ENCODE measurements around the gene LRRC3C.

The LRRC3C gene

DNA sequence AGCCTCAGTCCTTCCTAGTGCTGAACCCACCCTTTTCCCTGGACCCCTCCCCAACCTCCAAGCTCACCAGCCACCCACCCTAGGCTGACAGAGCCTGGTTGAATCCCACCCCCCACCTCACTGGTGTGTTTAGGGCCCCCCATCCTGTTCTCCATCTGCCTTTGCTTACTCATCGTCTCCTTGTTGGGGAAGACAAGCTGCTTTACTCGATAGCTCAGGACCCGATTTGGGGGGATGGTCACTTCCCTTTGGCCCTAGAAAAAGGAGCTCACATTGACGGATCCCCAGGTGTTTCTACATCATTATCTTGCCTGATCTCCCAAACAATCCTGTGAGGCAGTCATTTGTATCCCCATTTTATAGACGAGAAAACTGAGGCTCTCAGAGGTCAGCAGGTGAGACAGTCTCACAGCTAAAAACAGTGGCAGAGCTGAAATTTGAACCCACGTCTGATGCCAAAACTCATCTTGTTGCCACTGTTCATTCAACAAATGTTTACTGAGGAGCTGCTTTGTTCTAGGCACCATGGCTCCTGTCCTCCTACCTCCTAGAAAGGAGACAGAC, 18.7 kb upstream of the LRRC3C start:
- no peak overlapping the region for H3K9ac ChIP-seq (ENCODE audit: low read depth, low read length)
- no peak overlapping the region for H3K27ac ChIP-seq (ENCODE audit: low read depth, low read length)
- no peak overlapping the region for H3K4me3 ChIP-seq (ENCODE audit: low read depth, low read length)
- no peaks in the 10 kb centered on the region for H3K27me3 ChIP-seq (ENCODE audit: control insufficient read depth, insufficient read depth, low read length)
- H3K36me3 ChIP-seq (ENCODE audit: control insufficient read depth, insufficient read depth, low read length): 0 out of 2 replicates have a peak, but pooled peaks cover 3% of the 10 kb centered on the region
- H3K4me1 ChIP-seq (ENCODE audit: control insufficient read depth, insufficient read depth, low read length): no peaks in the 10 kb centered on the region
- H3K9me3 ChIP-seq (ENCODE audit: control insufficient read depth, insufficient read depth, low read length): no peaks in the 10 kb centered on the region

DNA sequence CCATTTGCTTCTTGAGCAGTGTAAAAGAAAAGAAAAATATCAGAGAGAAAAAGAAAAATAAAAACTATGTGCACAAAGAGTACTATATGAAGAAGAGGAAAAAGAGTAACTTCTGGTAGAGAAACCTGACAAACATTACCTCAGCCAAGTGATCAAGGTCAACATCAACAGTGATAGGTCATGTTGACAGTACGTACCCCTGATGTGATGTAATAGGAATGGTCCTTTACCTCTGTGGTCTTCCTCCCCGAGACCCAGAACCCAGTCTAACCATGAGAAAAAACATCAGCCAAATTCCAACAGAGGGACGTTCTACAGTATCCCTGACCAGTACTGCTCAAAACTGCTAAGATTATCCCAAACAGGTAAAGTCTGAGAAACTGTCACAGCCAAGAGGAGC, 13.5 kb upstream of the LRRC3C start:
- Histone ChIP-seq H3K27me3 (ENCODE audit: control insufficient read depth, insufficient read depth, low read length) (no peaks in the 10 kb centered on the region), H3K4me3 (ENCODE audit: low read depth, low read length) (no peak overlapping the region), H3K9ac (ENCODE audit: low read depth, low read length) (no peak overlapping the region), H3K36me3 (ENCODE audit: control insufficient read depth, insufficient read depth, low read length) (peaks cover 4% of the 10 kb centered on the region; the same call in 1 of the 2 replicates), H3K27ac (ENCODE audit: low read depth, low read length) (no peak overlapping the region), H3K4me1 (ENCODE audit: control insufficient read depth, insufficient read depth, low read length) (no peaks in the 10 kb centered on the region), H3K9me3 (ENCODE audit: control insufficient read depth, insufficient read depth, low read length) (no peaks in the 10 kb centered on the region)

DNA sequence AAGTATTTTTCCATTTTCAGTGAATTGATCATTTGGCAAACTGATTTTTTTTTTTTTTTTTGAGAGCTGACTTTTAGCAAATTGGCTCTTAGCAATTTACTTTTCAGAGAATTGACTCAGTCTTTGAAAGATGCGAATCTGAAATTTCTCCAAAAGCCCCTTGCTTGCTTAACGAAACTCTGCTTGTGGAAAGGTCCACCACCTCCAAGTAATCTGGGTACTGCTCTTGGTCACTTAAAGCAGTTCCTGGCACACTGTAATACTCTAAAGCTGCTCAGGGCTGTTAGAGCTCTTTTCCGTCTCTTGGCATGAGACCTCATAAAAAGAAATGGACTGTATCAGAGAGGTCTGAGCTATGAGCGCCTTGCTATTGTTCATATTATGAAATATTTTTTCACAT, 12.0 kb upstream of the LRRC3C start:
- H3K27me3 ChIP-seq (ENCODE audit: control insufficient read depth, insufficient read depth, low read length): no peaks in the 10 kb centered on the region
- no peak overlapping the region for H3K27ac ChIP-seq (ENCODE audit: low read depth, low read length)
- no peaks in the 10 kb centered on the region for H3K4me1 ChIP-seq (ENCODE audit: control insufficient read depth, insufficient read depth, low read length)
- H3K4me3 ChIP-seq (ENCODE audit: low read depth, low read length): no peak overlapping the region
- H3K9ac ChIP-seq (ENCODE audit: low read depth, low read length): no peak overlapping the region
- peaks cover 13% of the 10 kb centered on the region for H3K36me3 ChIP-seq (ENCODE audit: control insufficient read depth, insufficient read depth, low read length)
- H3K9me3 ChIP-seq (ENCODE audit: control insufficient read depth, insufficient read depth, low read length): no peaks in the 10 kb centered on the region

DNA sequence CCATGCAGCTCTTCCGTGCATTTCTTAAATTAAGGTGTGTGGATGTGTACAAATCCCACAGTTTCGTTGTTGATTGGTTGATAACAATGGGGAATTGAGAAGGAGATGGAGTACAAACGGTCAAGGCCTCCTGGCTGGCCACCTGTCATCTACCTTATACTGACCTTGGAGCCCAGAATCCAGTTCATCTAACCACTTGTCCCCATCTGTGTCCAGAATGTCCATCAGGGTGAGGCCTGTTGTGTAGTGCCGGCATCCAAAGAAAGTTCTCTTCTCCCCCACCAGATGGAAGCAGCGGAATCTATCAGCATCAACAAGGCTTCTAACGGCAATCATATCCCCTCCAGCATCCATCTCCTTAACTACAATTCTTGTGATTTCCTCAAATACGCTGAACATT, 10.6 kb upstream of the LRRC3C start:
- Histone ChIP-seq H3K4me3 (ENCODE audit: low read depth, low read length) (no peak overlapping the region), H3K9ac (ENCODE audit: low read depth, low read length) (no peak overlapping the region), H3K36me3 (ENCODE audit: control insufficient read depth, insufficient read depth, low read length) (peaks cover 27% of the 10 kb centered on the region), H3K27ac (ENCODE audit: low read depth, low read length) (no peak overlapping the region), H3K27me3 (ENCODE audit: control insufficient read depth, insufficient read depth, low read length) (no peaks in the 10 kb centered on the region), H3K9me3 (ENCODE audit: control insufficient read depth, insufficient read depth, low read length) (no peaks in the 10 kb centered on the region), H3K4me1 (ENCODE audit: control insufficient read depth, insufficient read depth, low read length) (no peaks in the 10 kb centered on the region)

DNA sequence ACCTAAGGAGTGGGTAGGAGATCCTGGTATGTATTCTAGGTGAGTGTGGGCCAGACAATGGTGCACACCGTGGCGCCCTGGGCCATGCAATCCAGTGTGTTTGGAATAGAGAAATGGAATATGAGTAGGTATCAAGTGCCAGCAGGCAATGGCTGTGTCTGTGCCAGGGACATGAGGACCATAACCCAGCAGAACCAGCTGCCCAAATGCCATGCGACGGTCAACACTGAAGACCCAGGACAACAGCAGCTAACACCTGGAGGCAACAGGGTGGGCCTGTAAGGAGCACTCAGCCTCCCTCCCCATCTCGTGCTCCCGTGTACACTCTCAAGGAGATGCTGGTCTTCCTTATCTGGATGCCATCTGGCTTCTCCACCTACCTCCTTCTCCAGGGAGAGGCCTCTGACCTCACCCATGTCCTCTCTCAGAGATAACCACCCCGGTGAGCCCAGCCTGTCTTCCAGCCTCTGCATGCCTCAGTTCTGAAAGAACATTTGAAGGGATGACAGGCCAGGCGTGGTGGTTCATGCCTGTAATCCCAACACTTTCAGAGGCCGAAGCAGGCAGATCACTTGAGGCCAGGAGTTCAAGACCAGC, 8.3 kb upstream of the LRRC3C start:
- Histone ChIP-seq H3K4me1 (ENCODE audit: control insufficient read depth, insufficient read depth, low read length) (no peaks in the 10 kb centered on the region), H3K36me3 (ENCODE audit: control insufficient read depth, insufficient read depth, low read length) (peaks cover 48% of the 10 kb centered on the region), H3K4me3 (ENCODE audit: low read depth, low read length) (no peak overlapping the region), H3K27me3 (ENCODE audit: control insufficient read depth, insufficient read depth, low read length) (no peaks in the 10 kb centered on the region), H3K27ac (ENCODE audit: low read depth, low read length) (no peak overlapping the region), H3K9me3 (ENCODE audit: control insufficient read depth, insufficient read depth, low read length) (no peaks in the 10 kb centered on the region), H3K9ac (ENCODE audit: low read depth, low read length) (no peak overlapping the region)

DNA sequence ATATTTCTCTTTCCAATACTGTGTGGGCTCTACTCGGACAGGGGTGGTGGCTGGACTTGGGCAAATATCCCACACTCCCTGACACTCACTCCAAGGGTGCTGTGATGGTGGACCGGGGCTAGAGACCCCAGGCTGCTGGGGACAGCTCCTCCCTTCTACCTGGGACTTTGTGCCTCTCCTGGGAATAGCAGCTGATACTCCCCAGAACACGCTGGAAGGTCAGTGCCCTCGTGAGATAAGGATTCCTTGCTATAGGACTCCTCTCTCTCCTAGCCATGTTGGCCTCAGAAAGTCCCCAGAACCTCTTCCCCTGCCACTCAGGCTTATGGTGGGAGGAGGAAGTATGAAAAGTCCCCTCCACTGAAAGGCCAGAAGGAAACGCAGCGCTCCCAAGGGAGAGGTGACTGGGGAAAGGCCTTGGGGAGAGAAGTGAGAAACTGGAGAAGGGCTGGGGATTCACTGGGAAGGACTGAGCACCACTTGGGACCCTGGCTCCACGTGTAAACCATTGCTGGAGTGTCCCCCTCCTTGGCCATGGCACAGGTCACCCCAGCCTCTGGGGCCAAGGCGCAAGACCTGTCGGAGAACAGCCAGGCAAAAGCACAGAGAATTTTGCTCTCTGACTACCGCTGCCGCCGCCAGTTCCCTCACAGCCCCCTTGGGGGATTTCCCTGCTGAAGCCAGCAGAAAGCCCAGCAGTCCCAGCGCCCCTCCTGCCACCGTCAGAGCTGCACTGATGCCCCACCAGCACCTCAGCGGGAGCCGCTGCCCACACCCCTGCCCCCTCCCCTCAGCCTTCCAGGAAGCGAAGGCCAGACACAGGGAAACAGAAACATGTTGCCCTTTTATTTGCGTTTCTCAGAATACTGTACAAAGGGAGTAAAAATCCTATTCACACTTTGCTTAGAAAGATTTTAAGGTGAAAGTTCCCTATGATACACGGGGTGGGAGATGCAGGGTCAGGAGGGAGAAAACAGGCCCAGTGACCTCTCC, 7.0 kb upstream of the LRRC3C start:
- H3K27ac ChIP-seq (ENCODE audit: low read depth, low read length): no peak overlapping the region
- no peak overlapping the region for H3K9ac ChIP-seq (ENCODE audit: low read depth, low read length)
- H3K9me3 ChIP-seq (ENCODE audit: control insufficient read depth, insufficient read depth, low read length): no peaks in the 10 kb centered on the region
- H3K36me3 ChIP-seq (ENCODE audit: control insufficient read depth, insufficient read depth, low read length): peaks cover 48% of the 10 kb centered on the region
- H3K4me1 ChIP-seq (ENCODE audit: control insufficient read depth, insufficient read depth, low read length): 0 out of 2 replicates have a peak, but pooled peaks cover 7% of the 10 kb centered on the region
- no peaks in the 10 kb centered on the region for H3K27me3 ChIP-seq (ENCODE audit: control insufficient read depth, insufficient read depth, low read length)
- H3K4me3 ChIP-seq (ENCODE audit: low read depth, low read length): no peak overlapping the region

DNA sequence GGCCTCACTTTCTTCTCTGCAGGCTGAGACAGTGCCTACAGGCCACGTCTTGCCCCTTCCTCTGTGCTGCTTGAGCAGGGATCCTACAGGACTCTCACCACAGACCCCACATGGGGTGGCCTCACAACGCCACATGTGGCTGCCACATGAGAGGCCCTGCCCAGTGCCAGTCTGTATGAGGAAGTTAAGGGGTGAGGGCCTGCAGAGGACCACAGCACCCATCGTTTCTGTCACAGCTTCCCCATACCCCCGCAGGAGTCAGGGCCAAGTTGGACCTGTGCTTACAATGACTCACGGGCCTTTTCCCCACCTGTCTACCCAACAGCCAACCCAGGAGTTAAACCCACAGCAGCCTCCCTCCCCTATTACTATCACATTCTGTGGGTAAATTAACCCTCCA, 6.2 kb upstream of the LRRC3C start:
- Histone ChIP-seq H3K4me3 (ENCODE audit: low read depth, low read length) (no peak overlapping the region), H3K27me3 (ENCODE audit: control insufficient read depth, insufficient read depth, low read length) (no peaks in the 10 kb centered on the region), H3K9me3 (ENCODE audit: control insufficient read depth, insufficient read depth, low read length) (no peaks in the 10 kb centered on the region), H3K9ac (ENCODE audit: low read depth, low read length) (no peak overlapping the region), H3K4me1 (ENCODE audit: control insufficient read depth, insufficient read depth, low read length) (peaks cover 14% of the 10 kb centered on the region), H3K27ac (ENCODE audit: low read depth, low read length) (no peak overlapping the region), H3K36me3 (ENCODE audit: control insufficient read depth, insufficient read depth, low read length) (peaks cover 48% of the 10 kb centered on the region)

DNA sequence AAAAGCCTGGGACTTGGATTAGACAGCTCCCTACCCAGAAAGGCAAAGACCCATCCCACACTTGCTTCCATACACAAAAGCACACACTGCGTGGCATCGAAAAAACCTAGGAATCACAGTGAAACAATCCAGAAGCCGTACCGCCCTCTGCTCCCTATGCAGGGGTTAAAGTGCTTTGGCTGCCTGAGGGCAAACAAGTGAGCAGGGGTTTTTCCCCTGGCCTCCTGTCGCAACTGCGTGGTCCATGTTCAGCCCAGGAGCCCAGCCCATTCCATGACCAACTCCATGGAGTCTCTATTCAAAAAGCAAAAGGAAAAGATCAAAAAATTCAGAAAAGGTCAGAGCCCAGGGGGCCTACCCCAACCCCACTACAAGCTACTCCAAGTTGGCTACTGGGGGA, 5.5 kb upstream of the LRRC3C start:
- no peak overlapping the region for H3K4me3 ChIP-seq (ENCODE audit: low read depth, low read length)
- H3K4me1 ChIP-seq (ENCODE audit: control insufficient read depth, insufficient read depth, low read length): peaks cover 17% of the 10 kb centered on the region
- no peak overlapping the region for H3K9ac ChIP-seq (ENCODE audit: low read depth, low read length)
- no peaks in the 10 kb centered on the region for H3K27me3 ChIP-seq (ENCODE audit: control insufficient read depth, insufficient read depth, low read length)
- no peaks in the 10 kb centered on the region for H3K9me3 ChIP-seq (ENCODE audit: control insufficient read depth, insufficient read depth, low read length)
- no peak overlapping the region for H3K27ac ChIP-seq (ENCODE audit: low read depth, low read length)
- H3K36me3 ChIP-seq (ENCODE audit: control insufficient read depth, insufficient read depth, low read length): peaks cover 48% of the 10 kb centered on the region

DNA sequence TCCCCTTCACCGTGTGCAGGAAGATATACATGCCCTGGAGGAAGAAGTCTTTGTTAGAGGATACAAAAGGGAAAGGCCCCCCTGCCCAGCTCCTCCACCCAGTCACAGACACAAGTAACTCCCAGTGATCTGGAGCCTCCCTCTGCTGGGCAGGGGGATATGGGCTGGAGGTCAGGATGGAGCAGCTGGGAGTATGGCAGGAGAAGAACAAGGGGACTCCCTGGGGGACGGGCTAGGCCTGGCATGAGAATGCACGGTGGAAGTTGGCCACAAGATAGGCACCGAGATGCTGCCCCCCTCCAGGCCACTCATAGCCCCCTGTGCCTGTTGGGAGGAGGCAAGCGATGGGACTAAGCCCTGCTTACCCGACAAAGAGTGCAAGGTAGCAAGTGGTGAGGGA, 4.3 kb upstream of the LRRC3C start:
- Histone ChIP-seq H3K36me3 (ENCODE audit: control insufficient read depth, insufficient read depth, low read length) (peaks cover 48% of the 10 kb centered on the region), H3K27ac (ENCODE audit: low read depth, low read length) (no peak overlapping the region), H3K4me1 (ENCODE audit: control insufficient read depth, insufficient read depth, low read length) (peaks cover 19% of the 10 kb centered on the region), H3K4me3 (ENCODE audit: low read depth, low read length) (no peak overlapping the region), H3K9ac (ENCODE audit: low read depth, low read length) (no peak overlapping the region), H3K27me3 (ENCODE audit: control insufficient read depth, insufficient read depth, low read length) (no peaks in the 10 kb centered on the region), H3K9me3 (ENCODE audit: control insufficient read depth, insufficient read depth, low read length) (no peaks in the 10 kb centered on the region)

DNA sequence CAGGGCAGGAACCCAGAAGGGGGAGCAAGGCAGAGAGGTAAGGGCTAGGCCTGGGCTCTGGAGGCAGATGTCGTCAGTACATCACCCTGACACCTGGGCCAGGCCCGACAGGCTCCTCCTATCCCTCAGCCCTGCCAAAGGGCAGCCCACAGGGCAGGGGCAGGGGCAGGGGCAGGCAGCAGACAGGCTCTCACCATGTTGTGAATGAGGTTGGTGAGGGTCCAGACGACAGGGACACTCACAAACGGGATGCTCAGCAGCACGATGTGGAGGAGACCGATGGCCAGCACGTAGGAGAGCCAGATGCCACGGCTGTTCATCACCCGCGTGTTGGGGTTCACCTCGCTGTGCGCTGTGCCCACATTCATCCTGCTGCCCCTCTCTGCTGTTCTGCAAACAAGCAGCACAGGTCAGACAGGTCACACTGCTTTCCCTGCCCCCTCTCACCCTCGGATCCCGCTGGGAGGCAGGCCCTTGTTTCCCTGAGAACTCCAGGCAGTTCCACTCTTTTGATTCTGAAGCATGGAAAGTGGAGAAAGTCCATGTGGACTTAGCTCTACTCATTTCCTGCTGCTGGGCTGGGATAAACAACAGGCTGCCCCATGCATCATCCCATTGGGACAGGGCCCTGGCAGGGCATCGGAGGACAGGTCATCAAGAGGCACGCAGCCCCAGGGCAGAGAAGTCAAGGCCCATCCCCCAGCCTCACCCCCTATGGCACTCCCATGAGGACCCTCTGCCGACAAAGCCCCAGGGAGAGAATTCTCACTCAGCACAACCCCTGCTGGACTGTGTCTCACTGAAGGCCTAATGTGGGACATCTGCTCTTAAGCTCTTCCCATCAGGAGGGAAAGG, 3.5 kb upstream of the LRRC3C start:
- Histone ChIP-seq H3K4me3 (ENCODE audit: low read depth, low read length) (no peak overlapping the region), H3K4me1 (ENCODE audit: control insufficient read depth, insufficient read depth, low read length) (peaks cover 23% of the 10 kb centered on the region), H3K36me3 (ENCODE audit: control insufficient read depth, insufficient read depth, low read length) (peaks cover 46% of the 10 kb centered on the region), H3K9ac (ENCODE audit: low read depth, low read length) (no peak overlapping the region), H3K27me3 (ENCODE audit: control insufficient read depth, insufficient read depth, low read length) (no peaks in the 10 kb centered on the region), H3K27ac (ENCODE audit: low read depth, low read length) (peak overlapping the region; percentile 26), H3K9me3 (ENCODE audit: control insufficient read depth, insufficient read depth, low read length) (no peaks in the 10 kb centered on the region)

All from HUES48 (cell line).